Epithelial cell of esophagus (primary cell): Measurements from ENCODE around the gene ZNF608.

ENCODE experiments used
- DNase-seq: peaks from one replicate; pipeline ENCODE4 v3.0.0; 2010; ENCODE audit warnings: low read depth
- H3K4me3 ChIP-seq: 2 replicates; pipeline ENCODE4 v1.5.1; 2011; ENCODE audit warnings: mild to moderate bottlenecking, low read length, control low read depth
- TF ChIP-seq, protein P1 (sequence below): IDR thresholded peaks from 2 replicates; pipeline ENCODE4 v1.5.1; 2011; ENCODE audit warnings: low read depth, mild to moderate bottlenecking, low read length, control low read depth, inconsistent platforms; ENCODE audit not compliant: insufficient read depth; ENCODE audit errors: missing control alignments

ZNF608 gene

DNA sequence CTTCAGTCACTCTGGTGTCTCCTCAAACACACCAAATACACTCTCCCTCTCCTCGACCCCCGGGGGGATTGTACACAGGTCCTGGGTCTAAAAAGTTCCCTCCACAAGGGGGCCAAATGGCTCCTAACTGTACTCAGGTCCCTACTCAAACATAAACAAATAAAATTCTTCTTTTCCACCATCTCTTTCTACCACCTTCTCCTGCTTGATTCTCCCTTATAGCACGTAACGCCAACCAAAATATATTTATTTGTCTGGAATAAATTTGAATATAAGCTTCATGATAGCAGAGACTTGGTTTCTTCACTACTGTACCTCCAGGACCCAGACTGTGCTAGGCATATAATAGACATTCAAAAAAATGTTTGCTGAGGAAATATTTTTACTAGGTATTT is 21.4 kb downstream of the ZNF608 start:
- TF ChIP-seq, protein P1, sequence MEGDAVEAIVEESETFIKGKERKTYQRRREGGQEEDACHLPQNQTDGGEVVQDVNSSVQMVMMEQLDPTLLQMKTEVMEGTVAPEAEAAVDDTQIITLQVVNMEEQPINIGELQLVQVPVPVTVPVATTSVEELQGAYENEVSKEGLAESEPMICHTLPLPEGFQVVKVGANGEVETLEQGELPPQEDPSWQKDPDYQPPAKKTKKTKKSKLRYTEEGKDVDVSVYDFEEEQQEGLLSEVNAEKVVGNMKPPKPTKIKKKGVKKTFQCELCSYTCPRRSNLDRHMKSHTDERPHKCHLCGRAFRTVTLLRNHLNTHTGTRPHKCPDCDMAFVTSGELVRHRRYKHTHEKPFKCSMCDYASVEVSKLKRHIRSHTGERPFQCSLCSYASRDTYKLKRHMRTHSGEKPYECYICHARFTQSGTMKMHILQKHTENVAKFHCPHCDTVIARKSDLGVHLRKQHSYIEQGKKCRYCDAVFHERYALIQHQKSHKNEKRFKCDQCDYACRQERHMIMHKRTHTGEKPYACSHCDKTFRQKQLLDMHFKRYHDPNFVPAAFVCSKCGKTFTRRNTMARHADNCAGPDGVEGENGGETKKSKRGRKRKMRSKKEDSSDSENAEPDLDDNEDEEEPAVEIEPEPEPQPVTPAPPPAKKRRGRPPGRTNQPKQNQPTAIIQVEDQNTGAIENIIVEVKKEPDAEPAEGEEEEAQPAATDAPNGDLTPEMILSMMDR, result no peak
- H3K4me3 ChIP-seq, result no peak overlapping the region
- no peak for DNase-seq

DNA sequence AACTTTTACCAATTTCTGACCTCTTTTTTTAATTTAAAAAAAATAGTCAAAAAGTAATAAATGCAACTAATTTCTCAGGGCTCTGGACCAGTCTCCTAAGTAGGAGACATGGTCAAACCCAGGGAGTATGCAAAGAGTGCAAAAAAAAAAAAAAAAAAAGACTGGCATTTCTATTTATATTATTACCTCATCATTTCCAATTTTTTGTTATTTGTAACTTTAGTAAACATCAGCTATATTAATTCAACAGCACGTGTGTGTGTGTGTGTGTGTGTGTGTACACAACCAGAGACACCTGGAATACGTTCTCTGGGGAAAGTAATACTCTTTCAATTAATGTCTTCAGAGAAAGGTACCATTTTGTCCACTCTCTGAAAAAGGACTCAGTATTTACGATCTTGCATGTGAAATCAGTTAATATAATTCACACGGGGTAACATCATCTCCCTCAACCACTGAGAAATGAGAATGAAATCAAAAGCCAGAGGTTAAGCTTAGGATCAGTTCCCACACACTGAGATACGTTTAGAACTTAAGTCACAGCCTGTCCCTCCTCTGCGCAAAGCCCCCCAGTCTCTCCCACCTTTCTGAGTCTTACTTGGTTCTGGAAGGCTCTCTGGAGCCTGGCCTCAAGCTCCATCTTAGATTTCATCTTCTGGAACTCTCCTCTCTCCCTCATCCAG is 21.9 kb downstream of the ZNF608 start:
- TF ChIP-seq, protein P1, result no peak
- H3K4me3 ChIP-seq, result no peak overlapping the region
- no peak for DNase-seq

DNA sequence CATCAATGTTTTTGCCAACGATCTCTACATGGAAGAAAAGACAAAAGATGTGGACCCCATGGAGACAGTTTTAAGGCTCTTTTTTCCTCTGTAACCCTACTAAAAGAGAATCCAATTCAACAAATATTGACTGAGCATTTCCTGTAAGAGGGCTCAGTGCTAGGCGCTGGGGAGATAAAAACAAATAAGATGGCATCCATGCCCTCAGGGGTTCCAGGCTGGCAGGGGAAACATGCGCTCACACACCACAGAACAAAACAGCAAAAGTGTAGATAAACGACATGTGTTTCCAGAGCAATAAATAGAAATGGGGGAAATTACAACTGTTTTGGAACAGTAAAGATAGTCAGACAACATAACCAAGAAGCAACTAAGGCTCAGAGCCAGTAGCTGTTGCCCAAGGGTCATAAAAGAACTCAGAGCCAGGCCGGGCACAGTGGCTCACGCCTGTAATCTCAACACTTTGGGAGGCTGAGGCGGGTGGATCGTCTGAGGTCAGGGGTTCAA is 25.2 kb downstream of the ZNF608 start:
- H3K4me3 ChIP-seq, result no peak overlapping the region
- TF ChIP-seq, protein P1, result no peak
- no peak for DNase-seq

DNA sequence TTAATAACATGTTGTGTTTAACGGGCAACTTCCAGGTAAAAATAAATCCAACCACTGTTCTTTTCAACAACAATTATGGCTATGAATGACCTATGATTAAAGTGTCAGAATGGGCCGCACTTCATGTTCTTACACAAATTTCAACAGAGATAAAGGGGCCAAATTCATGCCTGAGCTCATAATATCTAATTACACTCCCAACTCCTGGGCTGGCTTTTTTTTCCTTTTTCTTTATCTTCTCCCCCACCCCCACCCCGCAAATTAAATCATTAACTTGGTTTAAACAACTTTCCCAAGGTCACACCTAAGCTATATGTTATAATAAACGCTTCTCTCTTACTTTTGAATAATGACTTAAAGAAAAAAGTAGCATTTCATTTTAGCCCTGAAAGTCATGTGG is 25.8 kb downstream of the ZNF608 start:
- no peak overlapping the region for H3K4me3 ChIP-seq
- TF ChIP-seq, protein P1, result no peak
- no peak for DNase-seq

DNA sequence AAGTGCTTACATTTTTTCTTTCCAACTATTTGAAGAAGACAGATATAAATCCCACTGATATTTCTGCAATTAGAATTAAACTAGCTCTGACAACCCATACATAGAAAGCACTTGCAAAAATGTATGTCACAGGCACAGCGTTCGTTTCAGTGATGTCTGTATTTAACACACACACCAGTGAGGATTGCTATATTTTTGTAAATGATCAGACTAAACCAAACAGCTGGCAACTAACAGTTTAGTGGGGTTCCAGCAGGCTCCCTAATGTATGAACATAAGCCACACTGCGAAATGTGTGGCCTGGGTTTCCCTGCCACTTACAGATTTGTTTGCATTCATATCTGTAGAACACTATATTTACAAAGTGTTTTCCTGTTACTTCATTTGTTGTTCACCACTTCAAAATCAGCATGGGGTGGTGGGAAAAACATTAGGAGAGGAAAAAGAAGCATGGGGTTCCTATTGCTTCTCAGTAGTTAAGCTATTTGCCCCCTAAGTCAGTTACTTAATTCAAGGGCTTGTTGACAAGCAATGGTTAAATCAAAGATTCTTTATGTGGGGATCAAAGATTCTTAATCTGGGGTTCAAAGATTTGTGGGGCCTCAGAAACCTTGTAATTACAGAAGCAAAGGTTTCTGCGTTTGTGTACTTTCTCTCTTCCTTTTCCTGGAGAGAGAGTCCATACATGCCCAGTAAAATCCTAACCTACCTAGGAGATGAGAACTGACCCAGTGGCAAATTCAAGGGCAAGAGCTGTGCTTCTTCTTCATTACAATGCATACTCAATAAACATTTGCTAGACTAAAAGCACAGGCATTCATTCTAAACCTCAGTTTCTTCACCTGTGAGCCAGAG is 27.1 kb downstream of the ZNF608 start:
- no peak overlapping the region for H3K4me3 ChIP-seq
- DNase-seq, result no peak
- TF ChIP-seq, protein P1, result no peak

DNA sequence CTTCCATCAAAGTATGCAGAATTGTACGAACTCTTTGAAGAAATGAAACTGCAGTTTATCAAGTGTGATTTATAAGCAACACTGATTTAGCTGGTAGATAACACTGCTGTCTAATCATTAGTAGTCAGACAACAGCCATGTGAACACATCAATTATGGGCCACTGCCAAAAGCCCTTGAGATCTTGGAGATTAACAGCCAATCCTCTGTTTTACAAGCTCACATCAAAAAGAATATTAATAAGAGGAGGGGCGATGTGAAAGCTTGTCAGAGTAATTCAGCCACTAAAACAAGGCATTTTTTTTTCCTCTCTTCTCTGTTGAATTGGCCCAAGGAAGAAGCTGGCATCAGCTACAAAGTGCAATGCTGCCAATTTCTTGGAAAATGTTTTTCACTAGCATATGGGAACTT is 28.1 kb downstream of the ZNF608 start:
- no peak for DNase-seq
- no peak overlapping the region for H3K4me3 ChIP-seq
- TF ChIP-seq, protein P1, result no peak

DNA sequence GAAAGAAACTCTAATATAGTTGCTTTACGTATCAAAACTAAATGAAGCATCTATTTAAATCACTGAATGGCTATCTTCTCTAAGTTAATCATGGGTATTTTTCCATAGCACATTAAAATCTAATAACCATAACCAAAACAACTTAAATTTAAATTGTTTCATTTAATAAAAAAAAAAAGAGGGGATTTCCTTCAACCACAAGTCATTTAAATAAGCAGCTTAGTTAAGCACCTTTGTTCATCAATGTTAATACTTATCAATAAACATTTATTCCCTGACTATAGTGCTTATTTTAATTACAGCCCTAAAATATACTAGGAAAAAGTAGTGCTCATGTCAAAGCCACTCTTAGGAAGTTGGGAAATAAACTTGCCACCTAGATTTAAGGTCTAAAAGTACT is 30.3 kb downstream of the ZNF608 start:
- TF ChIP-seq, protein P1, result no peak
- no peak for DNase-seq

More for the DNA sequence above, 30.3 kb downstream of the ZNF608 start:
- H3K4me3 ChIP-seq, result no peak overlapping the region
